ENCODE measurements around the gene PDE6D.

Gene PDE6D

DNA sequence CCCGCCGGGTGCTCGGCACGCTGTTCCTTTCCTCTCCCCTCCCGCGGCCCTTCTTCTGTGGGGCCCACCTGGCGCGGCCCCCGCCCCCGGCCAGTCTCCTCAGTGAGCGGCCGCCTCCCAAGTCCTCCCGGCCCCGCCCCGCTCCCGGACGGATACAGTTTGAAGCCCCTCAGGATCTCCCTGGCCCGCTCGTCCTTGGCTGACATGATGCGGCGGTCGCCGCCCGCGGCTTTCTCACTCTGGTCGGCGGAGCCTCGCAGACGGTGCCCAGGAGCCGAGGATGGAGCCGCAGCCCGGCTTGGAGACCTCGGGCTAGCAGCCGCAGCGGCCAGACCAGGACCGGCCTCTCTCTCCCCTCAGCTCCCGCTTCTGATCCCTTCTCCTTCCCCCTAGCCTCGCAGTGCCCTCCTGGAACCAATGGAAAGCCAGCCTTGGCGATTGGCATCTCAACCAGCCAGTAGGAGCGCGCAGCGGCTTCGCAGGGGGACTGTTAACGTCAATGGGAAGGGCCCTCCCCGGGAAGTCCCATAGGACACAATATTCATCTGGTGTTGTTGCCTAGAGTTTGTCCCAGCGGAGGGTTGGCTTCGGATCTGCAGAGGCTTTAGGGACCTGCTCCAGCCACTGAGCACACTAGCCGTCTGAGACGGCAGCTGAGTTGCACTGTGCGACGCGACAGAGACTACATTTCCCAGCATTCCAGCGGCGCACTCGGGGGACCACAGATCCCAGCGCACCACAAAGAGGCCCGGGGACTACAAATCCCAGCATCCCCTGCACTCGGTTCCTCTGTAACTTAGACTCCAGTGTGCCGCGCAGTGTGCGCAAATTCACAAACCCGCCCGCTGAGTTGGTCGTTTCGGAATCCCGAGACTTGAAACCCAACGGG is at the start of gene PDE6D:
TSS of gene PDE6D (minus strand) at position 374 of the 889 bp plus-strand sequence. CDS start at position 206, 168 bp downstream.
- DNase-seq (ENCODE audit: low spot score), result peak; percentile 99

DNA sequence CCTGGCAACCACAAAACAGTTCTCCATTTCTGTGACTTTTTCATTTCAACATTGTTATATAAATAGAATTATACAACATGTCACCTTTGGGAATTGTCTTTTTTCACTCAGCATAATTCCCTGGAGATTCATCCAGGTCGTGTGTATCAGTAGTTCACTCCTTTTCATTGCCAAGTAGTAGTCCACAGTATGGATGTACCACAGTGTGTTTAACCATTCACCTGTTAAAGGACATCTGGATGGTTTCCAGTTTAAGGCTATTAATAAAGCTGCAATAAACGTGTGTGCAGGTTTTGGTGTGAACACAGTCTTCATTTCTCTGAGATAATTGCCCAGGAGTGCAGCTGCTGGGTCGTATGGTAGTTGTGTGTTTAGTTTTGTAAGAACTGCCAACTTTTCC is 40.8 kb upstream of the PDE6D start:
- no peak for DNase-seq (ENCODE audit: low spot score)

DNA sequence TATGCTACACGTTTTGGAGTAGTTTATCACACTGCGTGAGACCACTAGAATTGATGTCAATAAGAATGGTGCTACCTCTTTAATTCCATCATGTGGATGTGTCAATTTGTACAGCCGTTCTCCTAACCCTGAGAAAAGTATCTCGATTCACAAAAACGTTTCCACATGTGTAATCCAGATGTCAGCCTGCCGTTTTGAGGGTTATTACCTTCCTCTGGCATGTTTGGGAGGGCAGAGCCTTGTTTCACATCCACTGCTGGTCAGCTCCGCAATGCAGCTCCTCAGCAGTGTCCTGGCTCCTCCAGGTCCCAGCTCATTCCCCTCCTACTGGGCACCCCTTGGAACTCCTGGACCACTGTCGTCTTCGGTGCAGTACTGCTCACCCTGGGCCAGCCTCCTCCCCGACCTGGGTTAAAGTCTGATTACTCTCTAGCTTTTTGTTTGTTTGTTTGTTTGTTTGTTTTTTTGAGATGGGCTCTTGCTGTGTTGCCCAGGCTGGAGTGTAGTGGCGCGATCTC is 39.8 kb upstream of the PDE6D start:
- no peak for DNase-seq (ENCODE audit: low spot score)

DNA sequence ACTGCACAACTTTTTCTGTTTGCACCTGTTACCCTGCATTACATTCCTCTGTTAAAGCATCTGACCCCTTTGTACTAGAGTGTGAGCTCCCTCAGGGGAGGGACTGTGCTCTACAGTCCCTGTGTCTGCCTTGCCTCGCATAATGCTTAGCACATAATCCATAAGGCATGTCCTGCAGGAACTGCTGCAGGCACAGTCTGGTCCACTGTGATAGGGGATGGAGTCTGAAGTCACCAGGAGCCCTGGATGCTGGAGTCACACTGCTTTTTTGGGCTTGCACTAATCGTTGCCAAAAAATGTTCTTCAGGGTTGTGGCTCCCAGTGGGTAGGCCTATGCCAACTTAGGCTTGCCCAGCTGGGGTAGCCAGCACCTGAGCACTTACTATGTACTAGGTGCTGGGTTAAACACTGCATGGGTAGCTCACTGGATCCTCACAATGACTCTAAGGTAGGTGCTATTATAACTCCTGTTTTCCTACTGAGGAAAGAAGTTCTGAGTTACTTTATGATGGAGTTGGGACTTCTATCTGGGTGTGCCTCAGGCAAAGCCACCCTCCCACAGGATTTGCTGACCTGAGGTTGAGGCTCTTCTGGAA is 38.5 kb upstream of the PDE6D start:
- DNase-seq (ENCODE audit: low spot score), result no peak

DNA sequence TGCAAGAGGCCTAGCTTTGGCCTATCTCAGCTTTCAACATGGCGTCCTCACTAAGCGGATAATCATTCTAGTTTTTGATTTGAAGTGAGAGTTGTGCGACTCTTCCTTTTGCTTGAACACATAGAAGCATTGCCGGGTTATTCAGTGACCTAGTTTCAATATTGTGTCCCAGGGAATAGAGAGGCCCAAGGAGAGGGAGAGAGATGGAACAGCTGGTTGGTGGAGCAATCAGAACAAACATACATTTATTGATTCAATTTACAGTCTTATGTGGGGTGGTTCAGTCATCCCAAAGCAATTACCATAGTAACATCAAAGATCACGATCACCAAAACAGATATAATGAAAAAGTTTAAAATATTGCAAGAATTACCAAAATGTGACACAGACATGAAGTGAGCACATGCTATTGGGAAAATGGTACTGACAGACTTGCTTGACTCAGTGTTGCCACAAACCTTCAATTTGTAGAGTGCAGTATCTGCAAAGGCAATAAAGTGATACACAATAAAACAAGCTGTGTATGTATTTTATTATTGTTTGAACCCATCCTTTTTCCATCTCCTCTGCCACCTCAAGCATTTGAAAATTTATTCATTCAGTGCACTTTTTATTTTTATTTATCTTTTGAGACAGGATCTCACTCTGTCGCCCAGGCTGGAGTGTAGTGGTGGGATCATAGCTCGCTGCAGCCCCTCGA is 35.4 kb upstream of the PDE6D start:
- no peak for DNase-seq (ENCODE audit: low spot score)

DNA sequence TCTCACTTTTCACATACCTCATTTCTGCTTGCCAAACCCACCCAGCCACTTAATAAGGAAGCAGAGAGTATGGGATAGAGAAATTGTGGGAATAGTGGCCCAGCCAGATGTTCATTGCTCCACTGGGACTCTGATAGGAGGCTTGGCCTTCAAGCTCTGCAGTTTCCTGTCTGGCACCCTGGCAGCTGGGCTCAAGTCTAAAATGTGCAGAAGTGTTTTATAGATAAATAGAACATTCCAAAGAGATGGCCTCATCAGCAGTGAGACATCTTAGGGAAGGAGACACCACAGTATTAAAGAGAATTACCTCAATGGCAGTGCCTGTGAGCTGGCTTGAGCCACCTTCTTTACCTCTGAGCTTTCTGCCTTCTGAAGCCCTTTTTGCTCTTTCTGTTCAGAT is 29.8 kb upstream of the PDE6D start:
- DNase-seq (ENCODE audit: low spot score), result no peak

DNA sequence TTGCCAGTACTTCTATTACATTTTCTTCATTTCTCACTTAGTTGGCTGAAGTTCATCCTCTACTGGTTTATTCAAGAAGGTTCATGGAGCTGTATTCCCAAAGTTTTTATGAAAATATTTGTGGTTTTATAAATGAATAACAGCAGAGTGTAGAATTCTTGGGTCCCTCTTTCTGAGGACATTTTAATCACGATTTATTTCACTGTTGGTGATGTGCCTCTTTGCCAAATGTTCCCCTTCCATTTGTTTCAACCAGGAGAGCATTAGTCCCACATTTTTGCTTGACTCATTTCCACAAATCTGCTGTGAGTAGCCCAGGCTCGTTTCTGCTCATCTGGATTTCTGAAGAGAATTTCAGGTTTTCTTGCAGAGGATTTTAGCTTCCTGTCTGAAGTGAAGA is 25.9 kb upstream of the PDE6D start:
- no peak for DNase-seq (ENCODE audit: low spot score)

DNA sequence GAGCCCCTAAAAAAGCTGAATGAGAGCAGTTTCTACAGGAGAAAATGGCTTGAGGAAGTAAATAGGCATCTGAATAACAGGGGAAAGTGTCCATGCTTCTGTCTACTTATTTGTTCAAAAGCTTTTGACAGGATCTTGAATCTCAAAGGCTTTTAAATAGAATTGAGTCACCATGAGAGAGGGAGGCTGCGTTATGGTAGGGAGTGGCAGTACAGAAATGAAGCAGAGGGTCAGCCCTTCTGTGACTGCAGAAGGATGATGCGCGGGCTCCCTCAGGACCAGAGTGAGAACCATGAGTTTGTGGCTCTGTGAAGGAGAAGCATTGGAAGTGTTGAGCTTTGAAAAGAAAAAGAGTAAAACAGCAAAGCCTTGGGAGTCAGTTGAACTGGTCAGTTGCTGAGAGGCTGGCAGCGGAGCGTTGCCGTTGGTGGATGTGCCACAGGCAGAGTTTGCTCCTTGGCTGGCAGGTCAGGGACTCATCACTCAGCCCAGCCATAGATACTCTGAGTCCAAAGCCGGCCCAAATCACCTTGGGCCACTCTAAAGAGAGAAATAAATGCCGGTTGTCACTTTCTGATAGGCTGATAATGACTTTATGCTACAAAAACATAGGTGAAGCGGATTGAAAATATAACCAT is 22.5 kb upstream of the PDE6D start:
- DNase-seq (ENCODE audit: low spot score), result no peak

DNA sequence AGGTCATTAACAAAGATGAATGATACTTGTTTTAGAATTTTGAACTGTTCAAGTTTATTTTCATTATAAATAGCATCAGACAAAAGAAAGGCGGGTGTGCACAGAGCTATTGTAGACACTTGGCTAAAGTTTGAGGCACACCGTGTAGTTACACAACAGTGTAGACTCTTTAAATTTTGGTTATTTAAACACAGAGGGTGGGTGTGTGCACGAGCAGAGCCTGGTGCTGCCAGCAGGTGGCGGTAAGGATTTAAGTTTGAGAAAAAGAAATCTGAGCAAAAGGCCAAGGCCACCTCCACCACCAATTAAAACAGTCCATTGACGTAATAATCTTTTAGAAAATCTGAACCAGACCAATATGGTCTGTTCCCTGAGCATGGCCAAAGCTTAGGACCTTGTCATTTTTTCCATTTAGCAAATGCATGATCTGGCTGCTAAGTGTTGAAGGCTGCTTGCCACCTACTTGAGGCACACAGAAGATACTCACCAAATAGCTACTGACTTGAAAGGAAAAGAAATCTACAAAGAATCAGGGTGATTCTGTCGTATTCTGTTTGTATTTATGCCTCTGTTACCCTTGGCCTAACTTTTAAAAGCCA is 19.5 kb upstream of the PDE6D start:
- peak; percentile 34 for DNase-seq (ENCODE audit: low spot score)

DNA sequence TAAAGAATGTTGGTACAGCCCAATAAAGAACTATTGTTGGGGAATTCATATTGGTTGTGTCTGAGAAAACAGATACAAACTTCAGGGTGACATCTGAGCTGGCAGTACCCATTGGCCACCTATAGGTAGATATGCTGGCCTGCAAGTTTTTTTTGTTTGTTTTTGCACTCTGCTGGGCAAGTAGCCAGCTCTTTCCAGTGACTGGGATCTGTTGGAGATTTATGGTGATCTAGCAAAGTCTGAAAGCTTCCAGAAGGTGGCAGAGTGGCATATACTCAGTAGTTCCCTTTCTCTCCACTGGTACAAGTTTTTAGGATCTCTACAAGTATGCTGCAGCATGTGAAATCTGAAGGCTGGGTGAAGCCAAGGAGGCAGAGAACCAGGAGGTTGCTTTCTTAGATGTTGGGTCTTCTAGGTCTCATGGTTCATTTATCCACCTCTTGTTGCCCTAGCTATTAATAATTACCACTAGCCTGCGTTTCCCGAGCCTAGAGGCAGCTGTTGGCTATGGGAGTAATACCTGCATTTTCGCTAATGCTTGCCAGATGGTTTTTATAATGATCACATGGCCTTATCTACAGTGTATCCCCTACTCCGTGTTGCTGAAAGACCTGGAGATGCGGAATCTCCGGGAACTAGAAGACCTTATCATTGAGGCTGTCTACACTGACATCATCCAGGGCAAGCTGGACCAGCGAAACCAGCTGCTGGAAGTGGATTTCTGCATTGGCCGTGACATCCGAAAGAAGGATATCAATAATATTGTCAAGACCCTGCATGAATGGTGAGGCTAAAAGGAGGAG is 14.6 kb upstream of the PDE6D start:
- no peak for DNase-seq (ENCODE audit: low spot score)

DNA sequence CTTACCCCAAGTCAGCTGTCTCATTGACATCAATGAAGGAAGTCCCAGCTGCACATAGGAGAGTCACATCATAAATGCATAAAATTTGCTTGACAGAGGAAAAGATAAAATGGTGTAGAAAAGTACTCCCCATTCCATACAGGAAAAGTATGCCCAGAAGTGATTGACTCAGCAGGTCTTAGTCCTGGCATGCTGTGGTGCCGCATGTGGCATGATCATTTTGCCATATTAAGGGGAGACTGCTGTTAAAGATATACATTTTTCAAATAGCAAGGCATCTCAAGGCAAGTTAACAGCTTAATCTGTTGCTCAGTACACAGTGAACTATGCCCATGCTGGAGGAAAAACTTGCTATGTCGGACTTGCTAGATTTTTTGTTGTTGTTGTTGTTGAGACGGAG is 13.3 kb upstream of the PDE6D start:
- DNase-seq (ENCODE audit: low spot score), result no peak

DNA sequence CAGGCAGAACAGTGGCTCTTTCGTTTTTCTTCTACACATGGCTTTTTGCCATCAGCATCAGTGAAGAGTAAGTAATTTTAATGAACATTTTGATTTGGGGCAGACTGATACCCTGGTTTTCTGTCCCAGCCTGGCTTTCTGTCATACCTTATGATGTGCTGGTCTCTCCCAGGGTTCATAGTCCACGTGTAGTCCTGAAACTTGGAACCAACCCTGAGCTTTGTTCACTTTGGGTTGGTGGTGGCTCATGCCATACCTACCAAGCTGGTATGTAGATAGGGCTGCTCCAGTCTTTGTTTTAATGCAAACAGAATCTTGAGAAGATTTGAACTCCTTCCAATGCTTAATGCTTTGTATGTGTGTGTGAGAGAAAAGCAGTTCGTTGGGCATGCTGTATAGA is 10.0 kb upstream of the PDE6D start:
- DNase-seq (ENCODE audit: low spot score), result no peak

DNA sequence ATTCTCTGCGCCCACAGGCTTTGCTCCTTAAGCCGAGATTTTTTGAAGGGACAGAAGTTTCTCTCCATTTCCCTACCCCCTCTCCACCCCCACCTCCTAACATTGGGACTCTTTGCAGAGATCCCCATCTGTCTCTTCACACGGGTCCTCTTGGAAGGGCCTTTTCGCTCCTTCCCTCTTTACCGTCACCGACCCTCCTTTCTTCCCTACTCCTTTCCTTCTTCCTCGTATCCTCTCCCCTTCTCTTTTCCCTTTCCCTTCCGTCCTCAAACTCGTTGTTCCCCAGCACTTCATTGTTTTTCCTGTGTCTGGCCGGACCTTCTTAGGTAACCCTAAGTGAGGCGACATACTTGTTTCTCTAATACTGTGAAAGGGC is 5.8 kb upstream of the PDE6D start:
- DNase-seq (ENCODE audit: low spot score), result no peak

DNA sequence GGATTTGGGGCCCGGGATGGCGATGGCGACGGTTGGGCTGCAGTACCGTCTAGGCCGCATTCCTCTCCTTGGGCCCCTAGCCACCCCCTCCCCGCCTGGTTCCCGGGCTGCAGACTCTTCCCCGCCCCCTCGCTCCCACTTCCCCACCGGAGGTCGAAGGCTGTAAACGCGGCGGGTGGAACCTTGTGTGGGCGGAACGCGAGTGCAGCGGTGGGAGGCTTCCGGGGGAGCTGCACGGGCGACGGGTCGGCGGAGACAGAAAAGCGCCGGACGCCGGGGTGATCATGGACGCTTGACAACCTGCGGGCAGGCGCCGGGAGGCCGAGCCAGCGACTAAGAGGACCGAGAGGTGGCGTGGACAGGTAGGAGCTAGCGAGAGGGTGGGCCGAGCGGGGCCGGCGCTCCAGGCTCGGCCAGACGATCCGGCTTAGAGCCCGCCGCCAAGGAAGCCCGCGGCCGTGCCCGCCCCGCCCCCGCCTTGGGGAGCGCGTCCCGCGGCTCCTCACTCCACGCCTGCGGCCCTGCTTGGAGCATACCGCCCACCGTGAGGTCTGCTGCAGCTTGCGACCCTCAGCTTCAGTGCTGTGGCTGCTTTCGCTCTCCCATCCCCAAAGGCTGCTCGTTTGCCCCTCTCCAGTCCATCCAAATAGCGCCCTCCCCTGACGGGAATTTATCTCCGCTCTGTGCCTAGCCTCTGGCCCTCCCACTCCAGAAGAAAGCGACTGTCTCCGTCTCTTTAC is 5.3 kb upstream of the PDE6D start, which contains the start of gene COPS7B:
TSS of gene COPS7B (plus strand) at position 269 of the 740 bp plus-strand sequence. CDS start 2,126 bp downstream, outside the sequence.
- DNase-seq (ENCODE audit: low spot score), result peak; percentile 81

DNA sequence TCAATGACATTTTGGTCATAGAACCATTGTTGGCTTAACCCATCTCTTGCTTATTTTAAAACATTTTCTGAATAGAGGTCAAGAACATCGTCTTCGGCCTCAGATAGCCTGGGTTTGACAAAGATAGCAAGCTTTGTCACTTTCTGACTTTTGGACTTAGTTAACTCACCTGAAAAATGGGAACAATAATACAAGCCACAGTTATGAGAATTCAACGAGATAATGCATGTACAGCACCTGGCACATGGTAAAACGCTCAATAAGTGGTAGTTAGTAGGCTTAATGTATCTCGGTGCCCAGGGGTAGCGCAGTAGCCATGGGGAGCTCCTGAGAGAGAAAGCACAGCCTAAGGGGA is 4.7 kb upstream of the PDE6D start:
- no peak for DNase-seq (ENCODE audit: low spot score)

DNA sequence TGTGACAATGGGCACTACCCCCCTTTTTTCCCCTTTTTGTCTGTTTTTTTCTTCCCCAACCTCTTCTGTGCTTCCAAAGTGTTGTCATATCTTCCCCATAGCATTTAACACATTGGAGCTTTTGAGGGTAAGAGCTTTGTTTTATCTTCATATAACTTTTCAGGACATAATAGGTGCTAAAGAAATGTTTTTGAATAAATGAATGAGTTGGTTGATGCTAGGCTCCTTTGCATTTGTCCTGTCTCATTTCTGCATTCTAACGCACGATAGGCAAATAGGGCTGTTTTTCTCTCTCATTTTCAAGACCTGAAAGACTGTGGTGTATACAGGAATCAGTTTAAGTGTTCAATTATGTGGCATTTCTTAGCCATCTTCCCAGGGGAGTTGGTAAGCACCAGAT is 4.3 kb upstream of the PDE6D start:
- no peak for DNase-seq (ENCODE audit: low spot score)

DNA sequence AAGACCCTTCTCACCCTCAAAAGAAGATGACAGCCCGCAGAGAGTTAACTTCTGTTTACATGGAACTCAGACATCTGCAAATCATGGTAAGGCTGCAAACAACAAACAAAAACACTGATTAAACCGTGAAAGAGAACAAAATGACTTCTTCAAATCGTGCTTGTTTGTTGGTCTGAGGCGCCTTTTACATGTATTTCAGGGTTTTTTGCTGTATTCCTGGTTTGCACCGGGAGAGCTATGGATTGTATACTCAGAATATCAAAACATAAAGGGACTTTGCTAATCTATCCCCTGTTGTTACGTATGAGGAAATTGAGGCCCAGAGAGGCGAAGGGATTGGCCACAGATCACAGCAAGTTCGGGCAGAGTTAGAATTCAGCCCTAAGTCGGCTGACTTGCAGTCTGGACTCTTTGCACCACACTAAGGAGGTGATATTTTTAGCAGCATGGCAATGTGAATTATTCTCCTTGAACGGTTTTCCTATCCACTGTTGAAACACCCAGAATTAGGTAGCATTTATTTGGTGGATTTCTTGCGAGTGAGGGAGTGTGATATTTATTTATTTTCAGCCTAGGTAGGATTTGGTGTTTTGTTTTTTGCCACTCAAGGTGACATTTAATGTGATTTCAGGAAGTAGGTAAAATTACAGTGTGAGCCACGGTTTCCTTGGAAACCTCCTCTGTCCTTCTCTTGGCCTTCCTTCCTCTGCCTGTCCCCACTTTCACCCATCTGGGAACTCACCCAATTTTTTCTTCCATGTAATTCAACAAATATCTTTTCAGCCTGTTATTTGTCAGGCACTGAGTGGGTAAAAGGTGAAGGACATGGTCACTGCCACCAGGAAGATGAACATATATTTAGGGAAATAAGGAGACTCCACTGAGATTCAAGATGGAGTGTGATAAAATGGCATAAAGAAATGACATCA is 980 bp upstream of the PDE6D start:
- peak; percentile 10 for DNase-seq (ENCODE audit: low spot score)

DNA sequence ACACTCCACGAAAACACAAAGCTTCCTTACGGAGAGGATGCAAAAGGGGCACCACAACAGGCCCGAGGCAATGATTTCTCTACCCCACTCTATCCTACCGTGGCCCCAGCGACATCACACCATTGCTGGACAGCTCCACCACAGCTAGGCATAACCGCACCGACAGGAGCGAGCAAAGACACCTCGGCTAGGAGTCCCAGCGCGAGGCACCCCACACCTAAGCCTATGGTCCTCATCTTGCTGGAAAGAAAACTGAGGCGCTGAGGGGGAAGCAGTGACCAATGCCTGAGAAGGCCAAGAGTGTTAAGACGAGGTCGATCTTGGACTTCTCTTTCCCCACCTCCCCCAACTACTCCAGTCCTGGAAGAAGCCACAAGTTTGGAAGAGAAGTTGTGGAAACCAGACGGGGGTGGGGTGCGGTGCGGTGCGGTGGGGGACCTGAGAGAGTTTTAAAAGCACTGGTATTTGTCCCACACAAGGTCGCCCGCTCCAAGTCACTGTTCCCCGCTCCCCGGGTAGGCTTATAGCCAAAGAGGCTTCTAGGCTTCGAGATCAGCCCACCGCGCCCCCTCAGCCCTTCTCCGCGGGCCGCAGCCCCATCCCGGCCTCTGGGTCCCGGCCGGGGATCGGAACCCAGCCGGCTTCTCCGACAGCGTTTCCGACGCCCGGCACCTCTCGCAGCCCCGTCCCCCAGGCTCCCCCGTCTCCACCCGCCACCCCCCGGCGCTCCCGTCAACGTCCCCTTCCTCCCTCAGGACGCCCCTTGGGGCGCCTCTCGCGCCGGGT is 766 bp downstream of the PDE6D start:
- DNase-seq (ENCODE audit: low spot score), result peak; percentile 43
